Hippocampal formation (tissue), 2 donors: ENCODE measurements around the gene KLHL40.
A peak's percentile ranks its signal among the peaks of the same experiment; 100 is the strongest.

Experiments used
- DNase-seq, 2 donors: peaks; one replicate each; lab custom pipeline; 2025; lab: John Stamatoyannopoulos, UW

Gene KLHL40

GRCh38 chr3:42690191-42690590 is 4.9 kb downstream of the KLHL40 start:
- no peak for DNase-seq

- no peak for DNase-seq
Observed at GRCh38 chr3:42690766-42691680, 5.7 kb downstream of the KLHL40 start.

GRCh38 chr3:42691816-42692666 is 6.7 kb downstream of the KLHL40 start:
- no peak for DNase-seq

- DNase-seq = no peak
Observed at GRCh38 chr3:42692667-42693529, 7.6 kb downstream of the KLHL40 start.

- DNase-seq = no peak
Observed at GRCh38 chr3:42693530-42693930, 8.2 kb downstream of the KLHL40 start.

- DNase-seq = no peak
Observed at GRCh38 chr3:42694366-42694765, 9.0 kb downstream of the KLHL40 start.

GRCh38 chr3:42696356-42697288 is 11.3 kb downstream of the KLHL40 start:
- DNase-seq = no peak

GRCh38 chr3:42697289-42698051 is 12.1 kb downstream of the KLHL40 start:
- no peak for DNase-seq

- no peak for DNase-seq
Observed at GRCh38 chr3:42698216-42698910, 13.0 kb downstream of the KLHL40 start.

GRCh38 chr3:42698911-42699230 is 13.5 kb downstream of the KLHL40 start:
- no peak for DNase-seq

GRCh38 chr3:42699511-42699971 is 14.2 kb downstream of the KLHL40 start:
- DNase-seq = no peak

GRCh38 chr3:42700366-42701288 is 15.3 kb downstream of the KLHL40 start:
- no peak for DNase-seq

GRCh38 chr3:42701371-42702065 is 16.2 kb downstream of the KLHL40 start:
- DNase-seq = peak; percentile 80 to 89

GRCh38 chr3:42702066-42702951 is 17.0 kb downstream of the KLHL40 start, which contains the start of gene HHATL:
TSS of gene HHATL (minus strand) at chr3:42702798. CDS start at chr3:42700826, 1,972 bp downstream.
- DNase-seq = peak; percentile 34 to 58

- no peak for DNase-seq
Observed at GRCh38 chr3:42702982-42703694, 17.8 kb downstream of the KLHL40 start.

- no peak for DNase-seq
Observed at GRCh38 chr3:42703695-42704025, 18.3 kb downstream of the KLHL40 start.
